ENCODE results near the gene CAPSL.

Gene CAPSL

GRCh38 chr5:35890021-35891020 is 48.1 kb downstream of the CAPSL start:
- Histone ChIP-seq H3K36me3 (replicated peaks; ENCODE audit: insufficient read depth, low read length) (no peaks in the 10 kb centered on the region), H4K20me1 (ENCODE audit: insufficient read depth, low read length) (no peaks in the 10 kb centered on the region), H2AFZ (ENCODE audit: low read length) (no peak overlapping the region), H3K4me3 (ENCODE audit: low read length) (no peak overlapping the region), H3K27me3 (replicated peaks; ENCODE audit: insufficient read depth, low read length) (no peaks in the 10 kb centered on the region), H3F3A (ENCODE audit: insufficient read depth, low read length) (no peaks in the 10 kb centered on the region), H3K9ac (ENCODE audit: low read length) (no peak overlapping the region), H3K9me2 (replicated peaks; ENCODE audit: insufficient read depth, low read length) (no peaks in the 10 kb centered on the region), H3K9me3 (replicated peaks; ENCODE audit: insufficient read depth, low read length) (no peaks in the 10 kb centered on the region), H3K79me2 (ENCODE audit: low read length) (no peaks in the 10 kb centered on the region), H3K27ac (ENCODE audit: low read length) (no peak overlapping the region), H3K4me2 (ENCODE audit: low read depth, low read length) (no peak overlapping the region), H3K4me1 (ENCODE audit: low read length) (no peaks in the 10 kb centered on the region)
- no peak for TF ChIP-seq EZH2phosphoT487 (IDR thresholded peaks at IDR 0.05; ENCODE audit: low read length)
- TF ChIP-seq EZH2 (optimal IDR thresholded peaks at IDR 0.05; ENCODE audit: low read depth, low read length), result no peak
- no peak for DNase-seq

DNA sequence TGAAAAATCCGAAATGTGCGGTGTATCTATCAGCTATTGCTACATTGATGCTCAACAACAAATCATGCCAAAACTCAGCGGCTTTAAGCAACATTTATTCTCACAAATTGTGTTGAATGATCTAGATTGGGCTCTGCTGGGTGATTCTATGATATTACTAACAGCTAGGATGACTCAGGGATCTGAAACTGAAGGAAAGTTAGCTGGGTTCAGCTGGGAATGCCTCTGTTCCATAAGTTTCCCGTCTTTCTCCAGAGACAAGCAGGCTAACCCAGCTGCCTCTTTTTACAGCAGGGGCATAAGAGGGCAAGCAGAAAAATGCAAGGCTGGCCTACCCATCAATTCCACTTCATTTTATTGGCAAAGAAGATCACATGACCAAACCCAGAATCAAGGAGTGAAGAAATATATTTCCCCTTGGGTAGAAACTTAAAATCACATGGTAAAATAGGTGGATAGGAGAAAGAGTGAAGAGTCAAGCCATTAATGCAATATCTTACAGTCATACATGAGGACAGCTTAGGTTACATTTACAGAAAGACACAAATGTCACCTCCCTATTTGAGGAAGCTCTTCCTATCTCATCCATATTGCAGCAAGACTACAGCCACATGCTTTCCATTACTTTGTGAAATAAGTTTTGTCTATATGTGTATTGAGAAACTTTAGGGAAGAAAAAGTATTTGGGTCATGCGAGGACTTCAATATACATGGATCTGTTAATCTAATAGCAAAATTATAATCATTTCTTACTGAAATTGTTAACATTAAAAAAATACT is 50.9 kb downstream of the CAPSL start:
- H3K79me2 ChIP-seq (ENCODE audit: low read length), result no peaks in the 10 kb centered on the region
- no peaks in the 10 kb centered on the region for H4K20me1 ChIP-seq (ENCODE audit: insufficient read depth, low read length)
- H2AFZ ChIP-seq (ENCODE audit: low read length), result no peak overlapping the region
- H3K4me2 ChIP-seq (ENCODE audit: low read depth, low read length), result no peak overlapping the region
- H3K4me1 ChIP-seq (ENCODE audit: low read length), result no peaks in the 10 kb centered on the region
- H3F3A ChIP-seq (ENCODE audit: insufficient read depth, low read length), result no peaks in the 10 kb centered on the region
- no peak overlapping the region for H3K4me3 ChIP-seq (ENCODE audit: low read length)
- H3K9me2 ChIP-seq (replicated peaks; ENCODE audit: insufficient read depth, low read length), result no peaks in the 10 kb centered on the region
- H3K9ac ChIP-seq (ENCODE audit: low read length), result no peak overlapping the region
- H3K36me3 ChIP-seq (replicated peaks; ENCODE audit: insufficient read depth, low read length), result no peaks in the 10 kb centered on the region
- no peak for DNase-seq
- no peak overlapping the region for H3K27ac ChIP-seq (ENCODE audit: low read length)
- H3K9me3 ChIP-seq (replicated peaks; ENCODE audit: insufficient read depth, low read length), result no peaks in the 10 kb centered on the region
- no peaks in the 10 kb centered on the region for H3K27me3 ChIP-seq (replicated peaks; ENCODE audit: insufficient read depth, low read length)
- TF ChIP-seq EZH2 (optimal IDR thresholded peaks at IDR 0.05; ENCODE audit: low read depth, low read length), result no peak
- TF ChIP-seq, protein P1, sequence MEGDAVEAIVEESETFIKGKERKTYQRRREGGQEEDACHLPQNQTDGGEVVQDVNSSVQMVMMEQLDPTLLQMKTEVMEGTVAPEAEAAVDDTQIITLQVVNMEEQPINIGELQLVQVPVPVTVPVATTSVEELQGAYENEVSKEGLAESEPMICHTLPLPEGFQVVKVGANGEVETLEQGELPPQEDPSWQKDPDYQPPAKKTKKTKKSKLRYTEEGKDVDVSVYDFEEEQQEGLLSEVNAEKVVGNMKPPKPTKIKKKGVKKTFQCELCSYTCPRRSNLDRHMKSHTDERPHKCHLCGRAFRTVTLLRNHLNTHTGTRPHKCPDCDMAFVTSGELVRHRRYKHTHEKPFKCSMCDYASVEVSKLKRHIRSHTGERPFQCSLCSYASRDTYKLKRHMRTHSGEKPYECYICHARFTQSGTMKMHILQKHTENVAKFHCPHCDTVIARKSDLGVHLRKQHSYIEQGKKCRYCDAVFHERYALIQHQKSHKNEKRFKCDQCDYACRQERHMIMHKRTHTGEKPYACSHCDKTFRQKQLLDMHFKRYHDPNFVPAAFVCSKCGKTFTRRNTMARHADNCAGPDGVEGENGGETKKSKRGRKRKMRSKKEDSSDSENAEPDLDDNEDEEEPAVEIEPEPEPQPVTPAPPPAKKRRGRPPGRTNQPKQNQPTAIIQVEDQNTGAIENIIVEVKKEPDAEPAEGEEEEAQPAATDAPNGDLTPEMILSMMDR (IDR thresholded peaks at IDR 0.05; ENCODE audit: low read length), result no peak
- no peak for TF ChIP-seq EZH2phosphoT487 (IDR thresholded peaks at IDR 0.05; ENCODE audit: low read length)

- Histone ChIP-seq H3K79me2 (ENCODE audit: low read length) (no peaks in the 10 kb centered on the region), H3K4me2 (ENCODE audit: low read depth, low read length) (no peak overlapping the region), H3K27ac (ENCODE audit: low read length) (no peak overlapping the region), H3K4me1 (ENCODE audit: low read length) (no peaks in the 10 kb centered on the region), H3K9ac (ENCODE audit: low read length) (no peak overlapping the region), H3K27me3 (replicated peaks; ENCODE audit: insufficient read depth, low read length) (no peaks in the 10 kb centered on the region), H3F3A (ENCODE audit: insufficient read depth, low read length) (no peaks in the 10 kb centered on the region), H3K36me3 (replicated peaks; ENCODE audit: insufficient read depth, low read length) (no peaks in the 10 kb centered on the region), H3K9me2 (replicated peaks; ENCODE audit: insufficient read depth, low read length) (no peaks in the 10 kb centered on the region), H3K9me3 (replicated peaks; ENCODE audit: insufficient read depth, low read length) (no peaks in the 10 kb centered on the region), H4K20me1 (ENCODE audit: insufficient read depth, low read length) (no peaks in the 10 kb centered on the region), H3K4me3 (ENCODE audit: low read length) (no peak overlapping the region), H2AFZ (ENCODE audit: low read length) (no peak overlapping the region)
- DNase-seq, result no peak
- no peak for TF ChIP-seq EZH2 (optimal IDR thresholded peaks at IDR 0.05; ENCODE audit: low read depth, low read length)
- TF ChIP-seq, protein P1 (IDR thresholded peaks at IDR 0.05; ENCODE audit: low read length), result no peak
Observed at GRCh38 chr5:35886381-35886780, 52.0 kb downstream of the CAPSL start.

All from MM.1S (cell line).